HL-60/S4 treated with retinoic acid at 250 ng/mL for 4 days and 3 days (cell line): ENCODE data around the gene LMO2.

Experiments used
- in situ Hi-C: fragments of 300-500 bp; cut with MboI; formaldehyde crosslinking; loops from 2 replicates; pipeline ENCODE4 v1.7.0; 2022; ENCODE audit warnings: low sequenced_read_pairs

The LMO2 gene

DNA sequence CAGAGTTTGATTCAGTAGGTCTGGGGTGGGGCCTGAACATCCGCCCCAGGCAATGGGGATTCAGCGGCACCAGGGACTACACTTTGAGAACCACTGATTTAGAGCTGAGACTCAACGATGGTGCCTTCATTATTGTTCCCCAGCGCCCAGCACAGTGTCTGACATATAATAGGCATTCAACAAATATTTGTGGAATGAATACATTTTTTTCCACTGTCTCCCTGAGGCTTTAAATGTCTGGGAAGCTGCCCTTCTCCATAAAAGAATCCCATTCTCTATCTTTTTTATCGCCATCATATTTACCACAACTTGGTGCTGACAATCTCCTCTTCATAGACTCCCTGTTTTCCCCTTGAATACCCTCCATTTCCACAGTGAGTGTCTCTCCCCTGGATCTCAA lies 23.6 kb upstream of the LMO2 start:
- in situ Hi-C loops, result no loop called here

- in situ Hi-C loops, result no loop called here
These were observed 22.1 kb upstream of the LMO2 start for GRCh38 chr11:33913991-33914390.

DNA sequence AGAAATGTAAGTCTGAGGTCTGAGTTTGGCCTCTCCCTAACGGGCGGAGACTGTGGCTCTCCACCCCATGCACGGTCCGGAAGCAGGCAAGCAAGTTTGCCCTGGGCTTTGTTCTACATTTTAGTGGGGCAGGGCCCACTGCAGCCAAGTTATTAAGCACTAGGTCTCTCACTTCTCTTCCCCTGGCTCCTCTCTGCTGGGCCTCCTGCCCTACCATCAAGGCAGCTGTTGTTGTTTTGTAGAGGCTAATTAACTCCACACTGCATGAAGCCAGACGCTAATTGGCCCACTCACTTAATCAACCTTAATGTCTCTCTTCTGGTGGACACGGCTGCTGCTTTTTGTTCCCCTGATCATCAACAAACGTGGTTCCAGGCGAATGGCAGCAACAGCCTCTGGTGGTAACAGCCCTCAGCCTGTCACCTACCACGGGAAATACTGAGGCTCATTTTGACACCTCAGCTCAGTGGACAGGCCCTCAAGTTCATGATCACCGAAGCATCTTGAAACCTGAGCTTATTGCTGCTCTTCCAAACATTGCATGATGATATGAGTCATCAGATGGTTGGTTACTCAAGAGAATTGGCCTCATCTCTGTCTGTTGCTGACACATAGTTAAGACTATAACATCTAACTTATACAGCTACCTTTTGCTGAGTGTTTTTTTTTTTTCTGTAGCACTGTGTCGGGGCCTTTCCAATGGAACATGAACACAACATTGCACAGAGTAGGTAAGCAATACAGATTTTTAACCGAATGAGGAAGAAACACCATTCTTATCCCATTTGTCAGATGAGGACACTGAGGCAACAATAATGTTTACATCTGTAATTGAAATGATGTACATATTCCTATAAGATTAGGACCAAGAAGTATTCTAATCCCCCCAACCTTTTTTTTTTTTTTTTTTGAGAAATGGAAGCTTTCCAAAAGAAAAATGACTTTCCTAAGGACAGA lies 20.8 kb upstream of the LMO2 start:
- in situ Hi-C loops, result no loop called here

DNA sequence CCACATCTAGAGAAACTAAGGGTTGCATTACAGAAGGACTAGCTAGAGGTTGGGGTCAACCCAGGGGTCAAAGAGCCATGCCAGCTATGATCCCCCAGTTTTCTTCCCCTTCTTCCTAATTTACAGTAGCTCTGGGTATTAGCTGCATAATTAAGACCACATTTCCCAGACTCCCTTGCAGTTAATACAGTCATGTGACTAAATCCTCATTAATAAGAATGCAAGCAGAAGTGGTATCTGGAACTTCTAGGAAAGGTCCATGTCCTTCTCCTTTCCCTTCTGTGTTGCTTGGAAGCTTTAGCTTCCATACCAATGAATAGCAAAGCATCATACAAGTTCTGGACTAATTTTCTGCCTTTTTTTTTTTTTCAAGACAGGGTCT lies 19.1 kb upstream of the LMO2 start:
- in situ Hi-C loops, result no loop called here

- in situ Hi-C loops, result no loop called here
These were observed 18.6 kb upstream of the LMO2 start for GRCh38 chr11:33910296-33910957.

DNA sequence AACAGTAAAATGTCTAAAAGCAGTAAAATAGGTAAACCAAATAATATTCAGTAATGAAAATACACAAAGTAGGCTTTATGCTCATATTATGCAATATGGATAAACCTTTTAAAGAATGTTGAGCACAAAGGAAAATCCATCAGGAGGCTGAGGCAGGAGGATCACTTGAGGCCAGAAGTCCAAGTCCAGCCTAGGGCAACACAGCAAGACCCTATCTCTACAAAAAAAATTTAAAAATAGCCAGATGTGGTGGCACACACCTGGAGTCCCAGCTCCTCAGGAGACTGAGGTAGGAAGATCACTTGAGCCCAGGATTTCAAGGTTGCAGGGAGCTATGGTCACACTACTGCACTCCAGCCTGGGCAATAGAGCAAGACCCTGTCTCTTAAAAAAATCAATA lies 17.7 kb upstream of the LMO2 start:
- in situ Hi-C loops, result no loop called here

GRCh38 chr11:33909150-33909549 lies 17.3 kb upstream of the LMO2 start:
- in situ Hi-C loops, result no loop called here

- in situ Hi-C loops, result no loop called here
These were observed 15.5 kb upstream of the LMO2 start for GRCh38 chr11:33907421-33907820.

- in situ Hi-C loops, result no loop called here
These were observed 14.8 kb upstream of the LMO2 start for GRCh38 chr11:33906484-33907186.

GRCh38 chr11:33904102-33904501 lies 12.2 kb upstream of the LMO2 start:
- in situ Hi-C loops, result no loop called here

DNA sequence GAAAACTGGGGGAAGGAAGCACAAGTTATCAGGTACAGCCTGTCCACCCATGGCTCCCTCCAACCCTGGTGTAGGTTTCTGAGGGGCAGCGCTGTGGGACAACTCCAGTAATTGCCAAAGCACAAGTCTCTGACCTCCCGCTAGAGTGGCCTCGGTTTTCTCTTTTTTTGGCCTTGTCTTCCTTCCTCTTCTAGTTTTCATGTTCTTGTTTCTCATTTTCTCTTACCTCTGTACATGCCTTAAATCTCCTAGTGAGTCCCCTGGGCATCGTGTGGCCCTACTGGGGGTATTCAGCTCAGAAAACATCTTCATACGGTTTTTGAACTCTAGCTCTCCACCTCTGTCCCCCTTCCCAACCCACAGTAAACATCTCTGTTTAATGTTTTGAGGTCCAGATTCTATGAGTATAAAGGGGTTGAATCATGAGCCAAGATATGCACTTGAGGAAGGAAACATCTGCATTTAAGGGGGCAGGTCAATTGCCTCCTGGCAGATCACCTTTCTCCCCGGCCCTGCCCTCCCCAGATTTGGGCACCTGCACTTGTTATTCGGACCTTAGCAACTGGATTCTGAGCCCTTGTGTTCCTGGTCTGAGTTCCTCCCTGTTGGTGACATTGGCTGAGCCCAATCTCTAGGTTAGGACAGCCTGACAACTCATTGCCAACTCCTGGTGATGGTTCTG lies 8.4 kb upstream of the LMO2 start:
- in situ Hi-C loops, result no loop called here

- in situ Hi-C loops, result no loop called here
These were observed 7.6 kb upstream of the LMO2 start for GRCh38 chr11:33899400-33900037.

- in situ Hi-C loops, result no loop called here
These were observed 7.1 kb upstream of the LMO2 start for GRCh38 chr11:33898957-33899356.

- in situ Hi-C loops, result no loop called here
These were observed 6.0 kb upstream of the LMO2 start for GRCh38 chr11:33897761-33898375.

DNA sequence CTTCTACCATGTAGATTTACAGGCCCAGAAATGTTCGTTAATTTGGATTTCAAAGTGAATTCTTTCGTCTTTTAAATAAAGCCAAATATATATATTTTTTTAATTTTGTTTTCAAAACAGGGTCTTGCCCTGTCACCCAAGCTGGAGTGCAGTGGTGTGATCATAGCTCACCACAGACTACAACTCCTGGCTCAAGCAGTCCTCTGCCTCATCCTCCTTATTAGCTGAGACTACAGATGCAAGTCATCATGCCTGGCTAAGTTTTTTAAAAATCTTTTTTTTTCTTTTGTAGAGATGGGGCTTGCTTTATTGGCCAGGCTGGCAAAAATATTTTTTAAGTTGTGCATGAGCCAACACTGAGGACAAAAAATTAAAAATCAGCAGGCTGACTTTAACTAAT lies 5.0 kb upstream of the LMO2 start:
- in situ Hi-C loops, result no loop called here

GRCh38 chr11:33895752-33896137 lies 3.9 kb upstream of the LMO2 start:
- in situ Hi-C loops, result no loop called here

DNA sequence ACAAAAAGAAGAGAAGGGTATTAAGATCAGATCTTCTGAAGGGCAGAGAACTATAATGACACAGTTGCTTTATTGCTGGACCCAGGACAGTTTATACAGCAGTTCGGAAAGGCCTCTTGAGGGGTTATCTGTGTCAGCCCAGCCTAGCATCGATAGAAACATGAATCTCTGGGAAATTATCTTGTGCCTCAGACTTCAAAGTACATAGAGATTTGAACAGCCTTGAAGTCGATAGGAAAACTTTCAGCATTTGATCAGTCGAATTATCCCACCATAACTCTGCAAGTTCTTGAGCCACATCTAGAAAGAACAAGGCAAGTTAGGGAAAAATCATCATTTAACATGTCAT lies 2.5 kb upstream of the LMO2 start:
- in situ Hi-C loops, result no loop called here

DNA sequence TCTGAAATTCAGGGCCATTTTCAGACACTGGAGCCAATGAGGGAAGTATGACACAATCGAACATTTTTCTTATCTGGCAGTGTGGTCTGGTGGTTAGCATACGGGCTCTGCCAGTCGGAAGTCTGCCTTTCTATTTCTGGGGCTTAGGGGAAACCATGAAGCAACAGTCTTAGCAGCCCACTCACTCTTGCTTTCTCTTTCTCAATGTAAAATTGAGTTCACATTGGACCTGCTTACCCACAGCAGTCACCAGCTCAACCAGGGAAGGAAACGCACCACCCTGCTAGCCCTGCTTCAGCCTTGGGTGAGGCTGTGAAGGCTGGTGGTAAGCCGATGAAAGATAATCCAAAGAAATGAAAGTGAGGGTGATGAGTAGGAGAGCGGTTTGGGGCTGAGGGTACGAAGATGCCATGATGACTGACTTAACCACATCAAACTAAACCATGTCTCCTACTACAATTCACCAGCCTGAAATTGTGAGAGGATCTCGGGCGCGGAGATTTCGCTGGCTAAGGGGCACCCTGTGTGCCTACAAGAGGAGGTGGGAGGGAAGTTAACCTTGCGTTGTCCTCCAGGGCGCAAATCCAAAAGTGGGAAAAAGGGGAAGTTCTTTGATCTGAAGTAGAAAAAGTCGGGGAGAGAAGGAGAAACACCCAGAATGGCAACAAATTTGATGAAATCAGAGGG lies 2.0 kb upstream of the LMO2 start:
- in situ Hi-C loops, result no loop called here

DNA sequence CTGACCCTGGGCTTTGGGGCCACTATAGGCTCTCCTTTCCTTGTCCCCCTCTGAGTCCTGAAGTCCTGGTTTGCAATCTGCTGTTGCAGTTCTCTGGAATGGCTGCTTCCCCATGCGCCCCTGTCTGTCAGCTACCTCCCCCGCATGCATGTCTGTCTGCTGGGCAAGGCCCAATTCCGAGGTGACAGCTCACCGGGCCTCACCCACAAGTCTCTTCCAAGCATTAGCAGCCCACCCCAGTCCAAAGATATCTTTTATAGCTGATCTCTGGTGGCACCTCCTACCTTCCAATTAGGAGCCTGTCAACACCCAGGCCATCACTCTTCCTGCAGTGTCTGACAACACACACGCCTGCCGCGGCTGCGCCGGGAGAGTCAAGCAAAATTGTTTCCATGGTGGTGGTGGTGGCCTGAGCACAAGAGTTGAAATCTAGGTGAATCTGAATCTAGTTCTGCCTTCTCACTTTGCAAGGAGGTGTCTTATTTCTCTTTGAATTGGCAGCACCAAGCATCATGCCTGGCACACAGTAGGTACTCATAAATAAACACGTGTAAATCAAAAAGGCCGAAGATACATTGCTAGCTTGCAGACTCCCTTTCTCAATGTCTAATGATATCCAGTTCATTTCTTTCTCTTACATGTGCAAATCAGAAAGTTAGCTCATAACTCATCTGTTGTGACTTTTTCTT lies 1.2 kb upstream of the LMO2 start:
- in situ Hi-C loops, result no loop called here
